GM12872 (cell line): ENCODE measurements around the gene EFTUD2.

Source experiments
- CTCF ChIP-seq: IDR thresholded peaks from 3 replicates; pipeline ENCODE4 v1.5.1; 2011; ENCODE audit warnings: low read depth, mild to moderate bottlenecking, low read length, moderate library complexity; ENCODE audit not compliant: insufficient read depth

Gene EFTUD2

GRCh38 chr17:44887016-44887415 is 12.2 kb downstream of the EFTUD2 start:
- no peak for TF ChIP-seq CTCF

- no peak for TF ChIP-seq CTCF
These were observed 14.3 kb downstream of the EFTUD2 start for GRCh38 chr17:44884941-44885340.

GRCh38 chr17:44881145-44881544 is 18.1 kb downstream of the EFTUD2 start:
- no peak for TF ChIP-seq CTCF

GRCh38 chr17:44880062-44880461 is 19.2 kb downstream of the EFTUD2 start:
- no peak for TF ChIP-seq CTCF

GRCh38 chr17:44879376-44879775 is 19.9 kb downstream of the EFTUD2 start:
- no peak for TF ChIP-seq CTCF

- peak; percentile 51 for TF ChIP-seq CTCF
These were observed 20.5 kb downstream of the EFTUD2 start for GRCh38 chr17:44878627-44879221.

- no peak for TF ChIP-seq CTCF
These were observed 22.1 kb downstream of the EFTUD2 start for GRCh38 chr17:44877121-44877520.
